Urinary bladder (tissue), 2 donors: ENCODE results near the gene SCTR. TPM values are rescaled to one million over a fixed set of nuclear protein-coding genes. Genes with fewer than 3 reads are reported as not detected.

Experiments used
- polyA plus RNA-seq: library from polyadenylated mRNA; stranded (reverse); fragments of 200-250 nt; gene quantifications from one replicate; pipeline ENCODE4 v1.2.3, GENCODE V29; 2013
- total RNA-seq: library from RNA; depleted of rRNA; stranded (reverse); fragments of >200 nt; gene quantifications from one replicate; pipeline ENCODE4 v1.2.3, GENCODE V29; 2014
- donor health status: healthy.

Gene SCTR
- total and polyA plus RNA-seq, 2 donors: not detected

Other genes starting within 250 kb of the SCTR start
- 25.3 TPM for gene C2orf76, start 157.6 kb downstream of the SCTR start, total RNA-seq
- gene C2orf76, start 157.6 kb downstream of the SCTR start, polyA plus RNA-seq: 20.2 TPM
- 65.6 TPM for gene DBI, start 157.5 kb downstream of the SCTR start, total RNA-seq
- gene DBI, start 157.5 kb downstream of the SCTR start, polyA plus RNA-seq: 203 TPM
- 1.1 TPM for gene TMEM37, start 92.6 kb downstream of the SCTR start, total RNA-seq
- 7.8 TPM for gene TMEM37, start 92.6 kb downstream of the SCTR start, polyA plus RNA-seq
- gene CFAP221, start 20.0 kb upstream of the SCTR start, total RNA-seq: 0.95 TPM
- gene CFAP221, start 20.0 kb upstream of the SCTR start, polyA plus RNA-seq: 0.09 TPM
- gene TMEM177, start 154.7 kb upstream of the SCTR start, total RNA-seq: 8.6 TPM
- gene TMEM177, start 154.7 kb upstream of the SCTR start, polyA plus RNA-seq: 9.8 TPM
- gene PTPN4, start 235.4 kb upstream of the SCTR start, total RNA-seq: 58.1 TPM
- 4.8 TPM for gene PTPN4, start 235.4 kb upstream of the SCTR start, polyA plus RNA-seq